Effector memory CD4-positive, alpha-beta T cell (primary cell): ENCODE data around the gene RBM10.

Source experiments
- DNase-seq, 3 donors: peaks; one replicate each; pipeline ENCODE4 v3.0.0-alpha.2; 2020
- H3K27ac ChIP-seq: 2 replicates; pipeline ENCODE4 v1.7.0; 2013; ENCODE audit warnings: mild to moderate bottlenecking, low read length, moderate library complexity; ENCODE audit not compliant: insufficient read depth, poor library complexity, severe bottlenecking
- H3K27me3 ChIP-seq: replicated peaks from 2 replicates; pipeline ENCODE4 v1.7.0; 2013; ENCODE audit warnings: mild to moderate bottlenecking, low read length; ENCODE audit not compliant: insufficient read depth, control insufficient read depth, poor library complexity, severe bottlenecking
- H3K36me3 ChIP-seq: 2 replicates; pipeline ENCODE4 v1.7.0; 2013; ENCODE audit warnings: mild to moderate bottlenecking, low read length, moderate library complexity; ENCODE audit not compliant: control insufficient read depth, insufficient read depth
- H3K4me1 ChIP-seq: 2 replicates; pipeline ENCODE4 v1.7.0; 2013; ENCODE audit warnings: low read length, mild to moderate bottlenecking; ENCODE audit not compliant: control insufficient read depth, insufficient read depth, poor library complexity, severe bottlenecking
- H3K4me3 ChIP-seq: 2 replicates; pipeline ENCODE4 v1.7.0; 2013; ENCODE audit warnings: low read length, low read depth, mild to moderate bottlenecking; ENCODE audit not compliant: insufficient read depth, poor library complexity, severe bottlenecking
- H3K9me3 ChIP-seq: 2 replicates; pipeline ENCODE4 v1.7.0; 2013; ENCODE audit warnings: mild to moderate bottlenecking, low read length, moderate library complexity; ENCODE audit not compliant: control insufficient read depth

The RBM10 gene

GRCh38 chrX:47186096-47186740 is 41.2 kb downstream of the RBM10 start:
- Histone ChIP-seq H3K4me1 (peaks cover 3% of the 10 kb centered on the region), H3K4me3 (no peak overlapping the region), H3K36me3 (peaks cover 17% of the 10 kb centered on the region), H3K9me3 (no peaks in the 10 kb centered on the region), H3K27me3 (no peaks in the 10 kb centered on the region), H3K27ac (no peak overlapping the region)
- DNase-seq: no peak

- no peak for DNase-seq
- peaks cover 7% of the 10 kb centered on the region for H3K36me3 ChIP-seq
- H3K4me1 ChIP-seq: peaks cover 8% of the 10 kb centered on the region
- H3K27me3 ChIP-seq: no peaks in the 10 kb centered on the region
- no peak overlapping the region for H3K4me3 ChIP-seq
- H3K27ac ChIP-seq: no peak overlapping the region
- H3K9me3 ChIP-seq: no peaks in the 10 kb centered on the region
Measured at GRCh38 chrX:47187106-47187677, 42.2 kb downstream of the RBM10 start.

- H3K4me3 ChIP-seq: no peak overlapping the region
- H3K27ac ChIP-seq: no peak overlapping the region
- no peaks in the 10 kb centered on the region for H3K36me3 ChIP-seq
- H3K4me1 ChIP-seq: peaks cover 23% of the 10 kb centered on the region
- no peak for DNase-seq
- H3K9me3 ChIP-seq: no peaks in the 10 kb centered on the region
- no peaks in the 10 kb centered on the region for H3K27me3 ChIP-seq
Measured at GRCh38 chrX:47189906-47190305, 44.9 kb downstream of the RBM10 start.

- Histone ChIP-seq H3K36me3 (no peaks in the 10 kb centered on the region), H3K4me1 (peaks cover 27% of the 10 kb centered on the region), H3K9me3 (no peaks in the 10 kb centered on the region), H3K27me3 (no peaks in the 10 kb centered on the region), H3K4me3 (peak overlapping the region; percentile 44), H3K27ac (peak overlapping the region; percentile 66)
- peak; percentile 60 to 69 (median 65) for DNase-seq
Measured at GRCh38 chrX:47190445-47191269, 45.6 kb downstream of the RBM10 start.

- Histone ChIP-seq H3K27me3 (no peaks in the 10 kb centered on the region), H3K9me3 (no peaks in the 10 kb centered on the region), H3K27ac (peak overlapping the region; percentile 66), H3K4me1 (peaks cover 34% of the 10 kb centered on the region), H3K36me3 (no peaks in the 10 kb centered on the region), H3K4me3 (peak overlapping the region; percentile 44)
- peak in 2 of 3 donors; percentile 18 to 28 for DNase-seq
Measured at GRCh38 chrX:47191331-47191730, 46.3 kb downstream of the RBM10 start.

GRCh38 chrX:47191806-47192401 is 46.9 kb downstream of the RBM10 start:
- H3K27ac ChIP-seq: no peak overlapping the region
- H3K9me3 ChIP-seq: no peaks in the 10 kb centered on the region
- H3K4me1 ChIP-seq: peaks cover 38% of the 10 kb centered on the region
- no peaks in the 10 kb centered on the region for H3K27me3 ChIP-seq
- peaks cover 3% of the 10 kb centered on the region for H3K36me3 ChIP-seq
- DNase-seq: no peak
- H3K4me3 ChIP-seq: no peak overlapping the region

- Histone ChIP-seq H3K36me3 (peaks cover 13% of the 10 kb centered on the region), H3K27ac (peak within 1 kb of the TSS; percentile 90), H3K4me1 (peaks cover 42% of the 10 kb centered on the region), H3K4me3 (peak within 1 kb of the TSS; percentile 90), H3K9me3 (no peaks in the 10 kb centered on the region), H3K27me3 (no peaks in the 10 kb centered on the region)
- peak; percentile 88 to 95 (median 90) for DNase-seq
Measured at GRCh38 chrX:47193475-47194193, 48.6 kb downstream of the RBM10 start, which contains the start of gene UBA1. Gene UBA1 (plus strand): TSS chrX:47193829. CDS start chrX:47198803, 4,974 bp downstream.

- H3K36me3 ChIP-seq: peaks cover 20% of the 10 kb centered on the region
- no peaks in the 10 kb centered on the region for H3K9me3 ChIP-seq
- no peak for DNase-seq
- no peaks in the 10 kb centered on the region for H3K27me3 ChIP-seq
- peak overlapping the region; percentile 90 for H3K27ac ChIP-seq
- peaks cover 42% of the 10 kb centered on the region for H3K4me1 ChIP-seq
- H3K4me3 ChIP-seq: peak overlapping the region; percentile 90
Measured at GRCh38 chrX:47194194-47194787, 49.3 kb downstream of the RBM10 start.

GRCh38 chrX:47196098-47196497 is 51.1 kb downstream of the RBM10 start:
- Histone ChIP-seq H3K4me3 (no peak overlapping the region), H3K27ac (no peak overlapping the region), H3K4me1 (peaks cover 39% of the 10 kb centered on the region), H3K9me3 (no peaks in the 10 kb centered on the region), H3K36me3 (peaks cover 36% of the 10 kb centered on the region), H3K27me3 (no peaks in the 10 kb centered on the region)
- DNase-seq: no peak
